ENCODE results near the gene FAM89B.

Gene FAM89B

DNA sequence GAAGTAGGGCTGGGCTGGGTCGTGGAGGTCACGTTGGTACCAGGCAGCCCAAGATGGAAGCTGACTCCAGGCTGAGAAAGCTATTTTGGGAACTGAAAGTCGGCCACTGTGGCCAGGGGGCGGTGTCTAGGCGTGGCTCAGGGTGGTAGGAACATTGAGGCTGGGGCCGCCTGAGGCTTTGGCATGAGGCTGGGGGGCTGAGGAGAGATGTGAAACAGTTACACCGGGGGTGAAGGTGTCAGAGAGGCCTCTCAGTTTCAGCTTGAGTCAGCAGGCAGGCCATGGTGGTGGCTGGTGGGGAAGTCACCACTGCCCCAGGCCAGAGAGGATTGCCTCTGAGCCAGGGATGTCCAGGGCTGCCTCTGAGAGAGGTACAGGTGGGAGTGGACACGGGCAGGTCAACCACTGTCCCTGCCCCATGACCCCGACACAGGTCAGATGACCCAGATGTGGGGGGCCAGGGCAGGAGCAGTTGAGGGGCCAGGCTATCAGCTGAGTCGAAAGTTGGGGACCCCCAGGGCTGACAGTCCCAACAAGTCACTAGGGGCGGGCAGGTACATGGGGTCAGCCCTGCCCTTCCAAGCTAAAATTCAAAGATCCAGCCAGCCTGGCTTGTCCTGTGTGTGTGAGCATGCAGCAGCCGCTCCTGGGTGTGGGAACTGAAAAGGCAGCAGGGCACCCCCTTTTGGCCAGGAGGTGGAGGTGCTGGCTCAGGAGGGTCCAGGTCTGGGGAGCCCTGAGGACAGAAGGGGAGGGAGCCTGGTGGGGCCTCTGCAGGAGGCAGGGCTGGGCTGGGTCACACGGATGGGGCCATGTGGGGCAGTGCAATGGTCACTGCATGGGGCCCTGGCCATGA is 16.1 kb downstream of the FAM89B start:
- no peak for DNase-seq (ENCODE audit: low read depth)

DNA sequence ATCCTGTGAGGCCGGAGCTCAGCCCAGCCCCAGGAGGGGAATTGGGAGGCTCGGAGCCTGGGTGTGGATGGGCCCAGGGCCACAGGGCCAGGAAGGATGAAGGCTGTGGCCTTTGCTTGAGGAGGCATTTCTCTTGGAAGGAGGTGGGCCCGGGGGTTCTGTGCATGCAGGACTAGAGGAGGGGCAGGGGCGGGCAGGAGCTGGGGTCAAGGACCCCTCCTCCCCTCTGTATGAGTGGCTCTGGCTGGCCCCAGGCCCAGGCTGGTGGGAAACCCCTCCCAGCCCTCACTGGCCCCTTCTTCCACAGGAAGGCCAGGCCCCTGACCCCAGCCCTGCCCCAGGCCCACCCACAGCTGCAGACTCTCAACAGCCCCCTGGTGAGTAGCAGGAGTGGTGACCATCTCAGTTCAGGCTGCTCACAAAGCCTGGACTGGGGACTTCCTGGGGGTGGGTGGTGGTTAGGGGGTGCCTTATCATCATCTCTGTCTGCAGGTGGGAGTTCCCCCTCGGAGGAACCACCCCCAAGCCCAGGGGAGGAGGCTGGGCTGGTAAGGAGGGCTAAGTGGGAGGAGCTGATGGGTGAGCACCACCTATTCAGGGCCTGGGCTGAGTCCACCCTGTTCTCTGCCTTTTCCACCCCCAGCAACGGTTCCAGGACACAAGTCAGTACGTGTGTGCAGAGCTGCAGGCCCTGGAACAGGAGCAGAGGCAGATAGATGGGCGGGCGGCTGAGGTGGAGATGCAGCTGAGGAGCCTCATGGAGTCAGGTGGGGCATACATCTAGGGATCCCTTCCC is 17.3 kb downstream of the FAM89B start:
- DNase-seq (ENCODE audit: low read depth), result no peak

- DNase-seq (ENCODE audit: low read depth), result no peak
Observed at GRCh38 chr11:65590240-65590738, 18.0 kb downstream of the FAM89B start.

DNA sequence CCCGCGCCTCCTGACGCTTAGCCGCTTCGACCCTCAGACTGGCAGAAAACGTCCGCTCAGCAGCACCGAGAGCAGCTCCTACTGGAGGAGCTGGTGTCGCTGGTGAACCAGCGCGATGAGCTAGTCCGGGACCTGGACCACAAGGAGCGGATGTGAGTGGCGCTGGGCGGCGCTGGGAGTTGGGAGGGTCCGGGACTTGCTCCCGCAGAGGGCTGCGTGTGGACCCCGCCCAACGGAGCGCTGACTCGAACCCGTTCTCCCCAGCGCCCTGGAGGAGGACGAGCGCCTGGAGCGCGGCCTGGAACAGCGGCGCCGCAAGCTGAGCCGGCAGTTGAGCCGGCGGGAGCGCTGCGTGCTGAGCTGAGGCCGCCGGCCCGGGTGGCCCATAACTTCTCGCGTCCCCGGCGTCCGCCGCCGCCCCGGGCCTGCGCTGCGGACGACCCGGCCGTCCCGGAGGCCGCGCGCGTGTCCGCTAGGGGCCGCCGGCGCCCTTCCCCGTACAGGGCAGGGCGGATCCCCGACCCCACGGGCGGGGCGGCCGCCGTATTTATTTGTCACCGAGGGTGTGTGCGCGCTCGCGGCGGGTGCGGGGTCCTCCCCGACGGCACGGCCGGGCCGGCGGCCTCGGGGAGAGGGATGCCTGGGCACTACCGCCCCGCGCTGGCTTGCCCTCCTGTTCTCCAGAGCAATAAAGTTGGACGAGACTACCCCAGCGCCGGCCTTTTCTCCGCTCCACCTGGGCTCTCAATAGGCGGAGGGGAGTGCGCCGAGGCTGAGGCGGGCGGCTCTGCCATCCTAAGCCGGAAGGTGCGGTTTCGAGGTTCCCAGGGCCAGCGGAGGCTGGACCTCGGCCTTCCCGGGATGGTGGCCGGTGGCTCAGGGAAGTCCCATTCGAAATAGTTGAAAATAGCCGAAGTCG is 19.9 kb downstream of the FAM89B start:
- no peak for DNase-seq (ENCODE audit: low read depth)

DNA sequence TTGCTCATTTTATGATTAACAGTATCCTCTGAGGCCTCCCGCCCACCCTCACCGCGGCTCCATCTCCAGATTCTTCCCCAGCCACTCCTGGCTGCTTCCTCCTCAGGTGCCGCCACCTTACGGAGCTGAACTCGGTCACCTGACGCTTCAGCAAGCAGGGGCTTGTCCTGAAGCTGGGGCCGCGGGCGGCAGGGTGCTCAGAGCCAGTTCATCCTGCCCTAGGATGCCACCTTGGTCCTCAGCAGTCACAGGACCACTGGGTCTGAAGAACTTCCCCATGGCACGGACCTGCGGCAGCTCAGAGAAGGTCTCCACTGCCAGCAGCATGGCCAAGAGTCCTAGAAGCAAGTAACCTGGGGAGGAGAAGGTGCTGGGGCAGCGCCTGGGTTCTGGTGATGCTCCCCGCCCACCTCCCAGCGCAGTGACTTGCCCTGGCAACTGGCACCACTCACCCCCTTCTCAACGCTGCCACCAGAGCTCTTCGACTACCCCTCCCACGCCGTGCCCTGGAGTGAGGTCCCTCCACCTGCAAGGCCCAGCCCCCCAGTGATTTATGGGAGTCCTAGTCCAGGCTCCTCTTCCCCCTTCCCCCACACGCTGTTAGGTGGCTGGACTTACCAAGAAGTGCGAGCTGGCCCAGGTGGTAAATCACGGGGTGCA is 20.6 kb downstream of the FAM89B start:
- no peak for DNase-seq (ENCODE audit: low read depth)

DNA sequence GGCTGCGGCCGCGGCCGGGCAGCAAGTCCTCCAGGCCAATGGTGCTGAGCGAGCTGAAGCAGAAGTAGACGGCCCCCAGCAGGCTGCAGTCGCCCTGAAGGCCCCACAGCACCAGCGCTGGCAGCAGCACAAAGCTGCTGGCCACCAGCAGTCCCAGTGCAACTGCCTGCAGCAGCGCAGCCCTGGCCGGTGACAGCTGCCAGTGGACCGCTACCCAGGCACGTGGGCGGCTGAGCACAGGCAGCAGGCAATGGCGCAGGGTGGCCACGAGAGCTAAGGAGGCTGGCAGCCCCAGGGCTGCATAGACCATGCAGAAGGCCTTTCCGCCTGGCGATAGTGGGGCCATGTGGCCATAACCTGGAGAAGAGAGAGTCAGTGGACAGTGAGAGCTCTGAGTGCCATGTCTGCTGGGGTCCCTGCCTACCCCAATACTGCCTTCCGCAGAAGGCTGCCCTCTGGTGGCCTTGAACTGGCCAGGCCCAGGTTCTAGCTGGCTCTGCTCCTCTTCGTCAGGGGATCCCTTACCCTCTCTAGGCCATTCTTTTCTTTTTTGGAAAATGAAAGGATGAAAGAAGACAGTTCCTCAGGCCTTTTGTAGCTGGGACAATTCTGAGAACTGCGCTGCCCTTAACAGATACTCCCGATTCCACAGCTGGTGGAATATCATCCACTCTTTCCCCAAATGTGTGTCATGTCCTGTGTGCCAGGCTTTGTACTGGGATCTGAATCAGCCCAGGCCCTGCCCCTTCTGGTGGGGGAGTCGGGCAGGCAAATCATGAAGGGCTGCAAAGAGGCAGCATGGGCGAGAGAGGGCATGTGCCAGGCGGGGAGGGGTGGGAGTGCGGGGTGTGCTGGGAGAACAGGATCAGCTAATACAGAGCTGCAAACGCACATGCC is 21.4 kb downstream of the FAM89B start:
- no peak for DNase-seq (ENCODE audit: low read depth)

- no peak for DNase-seq (ENCODE audit: low read depth)
Observed at GRCh38 chr11:65595131-65595530, 22.8 kb downstream of the FAM89B start.

DNA sequence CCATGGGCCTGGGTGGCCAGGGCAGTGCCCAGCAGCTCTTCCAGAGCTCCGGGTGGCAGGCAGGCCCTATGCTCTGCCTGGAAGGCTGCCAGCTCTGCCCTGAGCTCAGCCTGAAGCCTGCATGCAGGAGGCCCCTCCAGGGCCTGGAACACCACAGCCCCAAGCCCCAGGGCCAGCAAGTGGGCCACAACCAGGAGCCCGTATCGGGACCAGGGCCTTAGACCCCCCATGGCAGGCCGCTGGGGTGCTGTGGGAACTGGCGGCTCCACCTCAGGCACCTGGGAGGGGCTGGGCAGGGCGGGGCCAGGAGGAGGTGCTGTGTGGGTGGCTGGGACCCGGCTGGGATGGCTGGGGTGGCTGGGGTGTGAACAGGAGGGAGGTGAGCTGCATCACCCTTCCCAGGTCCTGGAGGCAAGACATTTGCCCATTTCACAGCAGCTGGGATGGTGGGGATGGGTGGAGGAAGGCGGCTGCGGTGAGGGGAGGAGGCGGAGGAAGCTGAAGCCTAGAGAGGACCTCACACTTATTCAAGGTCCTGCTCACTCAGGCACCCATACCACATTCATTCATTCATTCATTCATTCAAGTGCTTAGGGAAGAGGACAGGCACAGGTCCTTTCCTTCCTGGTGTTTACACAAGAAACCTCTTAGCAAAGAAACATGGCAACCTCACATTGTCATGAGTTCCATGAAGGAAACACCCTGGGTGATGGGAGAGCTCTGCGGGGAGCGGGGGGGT is 23.4 kb downstream of the FAM89B start, which contains the start of gene KCNK7:
KCNK7 (minus strand) TSS at position 258 of the 739 bp plus-strand sequence; CDS start at position 230, 28 bp downstream.
- DNase-seq (ENCODE audit: low read depth), result no peak

- DNase-seq (ENCODE audit: low read depth), result no peak
Observed at GRCh38 chr11:65596520-65596919, 24.2 kb downstream of the FAM89B start.

- DNase-seq (ENCODE audit: low read depth), result no peak
Observed at GRCh38 chr11:65598258-65598699, 25.9 kb downstream of the FAM89B start.

DNA sequence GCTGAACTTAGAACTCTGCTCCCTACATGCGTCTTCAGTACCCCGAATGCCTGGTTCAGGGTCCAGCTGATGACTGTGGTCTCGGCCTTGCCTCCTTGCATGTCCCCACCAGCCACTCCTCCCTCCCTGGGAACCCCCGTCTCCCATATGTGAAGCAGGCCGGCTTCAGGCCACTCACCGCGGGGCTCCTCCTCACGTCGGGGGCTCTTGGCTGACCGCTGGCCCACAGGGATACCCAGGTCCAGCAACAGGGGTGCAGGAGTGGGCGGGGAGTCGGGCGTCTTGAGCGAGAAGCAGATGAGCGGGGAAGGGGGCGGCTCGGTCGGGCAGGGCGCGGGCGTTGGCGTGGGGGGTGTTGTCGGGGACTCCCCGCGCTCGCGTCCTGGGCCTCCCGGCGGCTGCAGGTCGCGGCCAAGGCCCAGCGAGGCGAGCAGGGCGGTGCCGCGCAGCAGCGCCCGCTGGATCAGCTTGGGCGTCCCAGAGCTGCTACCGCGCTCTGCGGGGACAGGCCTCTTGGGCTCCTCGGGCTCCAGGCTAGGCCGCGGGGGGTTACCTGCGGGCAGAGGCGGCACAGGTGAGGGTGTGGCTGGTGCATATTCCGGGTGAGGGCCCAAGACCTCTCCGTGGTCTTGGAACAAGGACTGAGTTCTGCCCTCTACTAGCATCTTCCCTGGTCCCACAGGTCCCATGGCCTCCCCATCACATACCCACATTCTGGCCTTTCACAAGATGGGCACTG is 27.0 kb downstream of the FAM89B start:
- DNase-seq (ENCODE audit: low read depth), result no peak

GRCh38 chr11:65599955-65600246 is 27.6 kb downstream of the FAM89B start:
- DNase-seq (ENCODE audit: low read depth), result no peak

GRCh38 chr11:65604258-65604657 is 31.9 kb downstream of the FAM89B start:
- DNase-seq (ENCODE audit: low read depth), result no peak

GRCh38 chr11:65606876-65607613 is 34.7 kb downstream of the FAM89B start:
- DNase-seq (ENCODE audit: low read depth), result no peak

- DNase-seq (ENCODE audit: low read depth), result no peak
Observed at GRCh38 chr11:65607614-65608426, 35.5 kb downstream of the FAM89B start.

- DNase-seq (ENCODE audit: low read depth), result no peak
Observed at GRCh38 chr11:65609229-65609628, 36.9 kb downstream of the FAM89B start.

- DNase-seq (ENCODE audit: low read depth), result no peak
Observed at GRCh38 chr11:65609665-65610064, 37.3 kb downstream of the FAM89B start.

Data from stimulated activated CD8-positive, alpha-beta memory T cell treated with anti-CD3 and anti-CD28 coated beads, Interleukin-15, amount 100 ng/mL, for 24 hours (primary cell).